Uterus (tissue), 2 donors: ENCODE results near the gene ALLC.

Source experiments
- CTCF ChIP-seq, 4 experiments: fragments of 200-600 bp in 2 of 4; fragments of 450-650 bp in 2 of 4; sonication (generic) in 2 of 4; IDR thresholded peaks; one replicate each; pipeline ENCODE4 v1.5.1; 2016 to 2019; ENCODE audit warnings: antibody characterized with exemption in 4 of 4, mild to moderate bottlenecking in 2 of 4, moderate library complexity in 1 of 4
- POLR2A ChIP-seq, 2 donors: fragments of 450-650 bp; IDR thresholded peaks; one replicate each; pipeline ENCODE4 v1.6.1; 2016; ENCODE audit warnings: antibody characterized with exemption in 2 of 2, mild to moderate bottlenecking in 1 of 2, moderate library complexity in 1 of 2

- TF ChIP-seq CTCF (IDR thresholded peaks at IDR 0.05) (no peak), POLR2A (IDR thresholded peaks at IDR 0.05) (no peak)
These were observed 72.6 kb downstream of the ALLC start for GRCh38 chr2:3730646-3731045.
